Cerebellar nuclear complex (tissue), 1 donor: ENCODE data around the gene FAM53B.

Source experiments
- DNase-seq, 2 experiments: peaks; one replicate each; lab custom pipeline; 2025; lab: John Stamatoyannopoulos, UW

Gene FAM53B

DNA sequence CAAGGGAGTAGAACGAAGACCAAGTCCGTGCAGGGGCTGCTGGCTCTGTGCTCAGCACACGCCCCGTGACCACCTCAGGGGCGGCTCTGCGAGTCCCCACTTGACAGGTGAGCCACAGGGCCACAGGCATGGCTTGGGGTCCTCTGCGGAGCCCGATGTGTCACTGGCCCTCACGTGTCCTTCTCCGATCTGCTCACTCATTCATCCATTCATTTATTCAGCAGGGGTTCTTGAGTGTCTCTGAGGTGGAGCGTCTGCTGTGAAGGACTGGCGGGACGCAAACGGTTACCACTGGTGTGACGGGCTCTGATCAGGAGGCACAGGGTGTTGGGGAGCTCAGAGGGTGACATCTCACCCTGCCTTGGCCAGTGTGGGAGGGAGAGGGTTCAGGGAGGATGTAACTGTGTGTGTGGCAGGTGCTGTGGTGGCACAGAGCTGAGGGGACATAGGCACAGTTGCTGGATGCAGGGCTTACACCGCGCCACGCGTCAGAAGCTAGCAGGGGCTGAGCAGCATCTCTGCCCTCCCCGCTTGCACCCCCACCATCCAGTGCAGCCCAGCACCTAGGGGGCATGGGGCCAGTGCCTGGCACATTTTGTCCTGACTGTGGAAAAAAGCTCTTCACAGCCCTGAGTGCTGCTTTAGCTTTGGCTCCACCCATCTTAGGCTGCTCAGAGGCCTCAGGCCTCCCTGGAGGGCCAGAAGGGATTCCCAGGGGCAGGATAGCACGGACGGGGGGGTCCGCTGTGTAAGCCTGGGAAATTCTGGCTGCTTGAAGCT, 165.8 kb downstream of the FAM53B start:
- no peak for DNase-seq

DNA sequence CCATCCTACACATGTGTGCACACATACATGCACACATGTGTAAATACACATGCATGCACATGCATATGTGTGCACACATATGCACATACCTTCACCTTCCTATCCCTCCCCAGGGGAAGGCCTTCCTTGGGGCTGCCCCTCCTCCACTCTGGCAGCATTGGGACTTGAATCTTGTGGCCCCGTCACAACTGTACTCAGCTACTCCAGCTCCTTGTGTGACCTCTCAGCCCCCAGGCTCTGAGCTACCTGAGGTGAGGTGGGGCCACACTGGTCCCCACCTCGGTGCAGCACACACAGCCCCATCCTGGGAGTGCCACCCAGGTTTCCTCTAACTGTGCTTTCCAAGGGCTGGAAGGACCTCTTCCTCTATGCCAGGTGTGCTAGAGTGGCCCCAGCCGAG, 166.5 kb downstream of the FAM53B start:
- no peak for DNase-seq

DNA sequence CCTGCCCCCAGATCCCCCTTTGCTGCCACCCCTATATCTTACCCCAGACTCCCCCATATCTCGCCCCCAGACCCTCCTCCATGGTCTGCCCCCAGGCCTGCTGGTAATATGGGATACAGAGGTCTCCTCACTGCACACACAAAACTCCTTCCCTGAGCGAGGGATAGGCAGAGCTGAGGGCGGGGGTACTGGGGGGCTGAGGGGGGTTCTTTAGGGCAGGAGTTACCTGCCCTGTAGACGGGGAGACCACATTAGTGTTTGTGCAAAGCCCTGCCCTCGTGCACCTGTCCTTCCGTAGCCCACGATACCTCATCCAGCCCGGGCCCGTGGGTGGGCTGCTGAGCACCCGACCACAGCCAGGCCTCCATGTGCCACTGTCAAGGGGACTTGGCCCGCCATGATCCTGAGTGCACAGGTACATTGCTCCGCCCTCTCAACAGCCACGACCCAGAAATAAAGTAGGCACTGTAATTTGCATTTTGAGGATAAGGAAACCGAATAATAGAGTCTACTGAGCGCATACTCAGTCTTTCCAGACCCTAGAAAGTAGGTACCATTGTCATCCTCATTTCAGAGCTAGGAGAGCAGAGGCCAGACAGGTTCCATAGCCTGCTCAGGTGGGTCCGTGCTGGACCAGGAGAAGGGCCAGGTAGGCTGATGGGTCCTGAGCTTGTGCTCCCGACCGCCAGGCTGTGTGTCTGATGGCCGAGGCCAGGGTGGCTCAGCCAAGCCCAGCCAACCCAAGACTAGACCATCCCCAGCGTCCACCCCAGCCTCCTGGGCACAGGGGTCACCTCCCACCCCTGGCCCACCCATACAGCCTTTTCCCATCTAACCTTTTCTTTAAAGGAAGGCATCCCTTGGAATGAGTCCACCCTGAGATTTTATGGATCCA, 167.4 kb downstream of the FAM53B start:
- no peak for DNase-seq

DNA sequence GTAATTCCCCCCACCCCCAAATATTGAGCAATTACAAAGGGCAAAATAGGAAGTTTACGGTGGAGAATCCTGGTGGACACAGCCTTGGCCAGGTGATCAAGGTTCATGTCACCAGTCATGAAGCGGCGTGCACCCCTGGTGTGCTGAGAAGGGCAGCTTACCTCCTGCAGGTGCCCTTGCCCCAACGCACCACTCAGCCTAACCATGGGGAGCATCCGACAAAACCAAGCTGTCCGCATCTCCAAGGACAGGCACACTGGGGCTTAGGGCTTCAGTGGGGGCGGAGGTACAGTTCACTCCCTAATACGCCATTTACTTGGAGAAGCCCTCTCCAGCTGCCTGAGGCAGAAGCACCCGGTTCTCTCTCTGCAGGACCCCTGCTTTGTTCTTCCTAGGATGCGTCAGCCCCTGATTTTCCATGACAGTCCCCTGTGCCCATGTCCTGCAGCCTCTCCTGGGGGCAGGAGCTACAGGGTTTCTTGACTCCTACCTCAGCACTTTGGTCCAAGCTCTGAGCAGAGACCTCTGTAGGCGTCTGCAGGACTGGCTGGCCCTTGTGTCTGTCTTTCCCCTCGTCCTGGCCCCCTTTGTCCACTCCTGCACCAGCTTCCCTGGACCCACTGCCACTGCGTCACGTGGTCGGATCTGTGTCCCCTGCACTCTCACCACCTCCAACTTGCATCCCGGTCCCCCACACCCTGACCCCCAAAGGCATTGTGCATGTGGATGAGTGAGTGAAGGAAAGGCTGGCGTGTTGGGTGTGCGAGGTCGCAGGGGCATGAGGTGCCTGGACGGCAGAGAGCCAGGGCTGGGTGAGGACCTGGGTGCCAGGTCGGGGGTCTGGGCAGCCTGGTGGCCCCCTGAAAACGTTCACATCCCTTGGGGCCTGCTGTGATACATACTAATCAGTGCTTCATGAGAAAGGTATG, 168.8 kb downstream of the FAM53B start:
- no peak for DNase-seq

DNA sequence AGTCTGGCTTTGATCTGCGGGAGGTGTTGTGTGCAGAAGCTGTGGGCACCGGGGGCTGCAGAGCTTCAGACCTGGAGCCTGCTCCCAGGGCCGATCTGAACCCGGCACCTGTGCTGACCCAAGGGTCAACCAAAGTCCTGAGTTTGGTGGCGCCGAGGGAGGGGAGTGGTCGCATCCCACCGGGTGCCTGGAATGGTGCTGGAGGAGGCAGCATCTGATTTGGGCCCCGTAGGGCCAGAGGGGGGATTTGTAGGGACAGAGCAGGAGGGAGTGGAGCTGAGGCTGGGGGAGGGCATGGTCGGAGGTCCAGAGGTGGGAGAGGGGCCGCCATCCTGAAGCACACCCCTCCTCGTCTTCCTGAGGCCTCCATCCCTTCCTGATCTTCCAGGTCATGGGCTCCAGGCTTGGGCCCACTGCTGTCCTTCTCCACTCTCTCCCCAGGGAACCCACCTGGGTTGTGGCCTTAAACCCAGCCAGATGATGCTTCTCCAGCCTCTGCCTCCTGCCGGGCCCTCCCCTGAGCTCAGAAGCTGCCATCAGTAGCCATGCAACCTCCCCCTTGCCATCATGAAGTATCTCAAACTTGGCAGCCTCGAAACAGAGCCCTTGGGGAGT, 169.6 kb downstream of the FAM53B start:
- DNase-seq, result no peak

DNA sequence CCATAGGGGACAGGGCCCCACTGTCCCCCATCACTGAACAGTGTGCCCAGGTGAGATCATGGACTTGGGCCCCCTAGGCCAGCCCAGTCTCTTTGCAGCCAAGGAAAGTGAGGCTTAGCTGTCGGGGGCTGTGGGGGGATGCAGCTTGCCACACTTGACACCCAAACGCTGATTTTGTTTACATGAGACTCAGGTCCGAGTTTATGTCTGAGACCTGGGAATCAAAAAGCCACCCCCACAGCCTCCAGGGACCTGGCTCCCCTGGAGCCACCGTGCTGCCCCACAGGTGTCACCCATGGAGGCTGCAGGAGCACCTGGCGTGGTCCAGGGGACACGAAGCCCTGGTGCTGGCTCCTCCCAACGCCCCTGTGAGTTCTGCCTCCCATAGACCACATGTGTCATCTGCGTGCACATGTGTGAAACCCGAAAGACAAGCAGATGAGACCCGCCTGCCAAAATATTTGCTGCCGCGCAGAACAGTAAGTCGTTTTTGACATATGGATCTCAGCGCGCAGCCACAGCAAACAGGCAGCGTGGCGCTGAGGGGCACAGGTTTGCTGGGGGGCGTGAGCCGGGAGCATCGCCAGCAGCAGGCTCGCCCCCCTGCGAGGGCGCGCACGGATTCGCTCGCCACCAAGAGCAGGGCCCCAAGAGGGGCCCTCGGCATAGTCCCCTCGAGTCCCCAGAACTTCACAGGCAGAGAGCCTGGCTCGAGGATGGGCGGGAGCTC, 170.3 kb downstream of the FAM53B start:
- DNase-seq, result no peak

DNA sequence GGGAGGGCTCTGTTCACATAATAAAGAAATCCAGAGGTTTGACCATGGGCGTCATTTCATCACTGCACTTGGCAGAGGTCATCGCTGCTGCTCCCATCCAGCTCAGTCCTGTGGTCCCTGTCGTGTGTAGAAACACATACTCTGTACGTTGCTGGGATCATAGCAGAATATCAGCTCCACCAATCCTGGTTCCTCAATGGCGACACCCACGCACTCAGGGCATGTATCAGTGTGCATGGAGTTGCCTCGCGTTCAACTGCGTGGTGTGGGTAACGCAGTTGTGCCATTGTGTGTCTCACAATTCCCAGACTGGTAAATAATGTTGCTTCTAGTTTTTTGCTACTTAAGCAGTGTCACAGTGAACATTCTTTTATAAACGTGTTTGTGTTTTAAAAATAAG, 171.4 kb downstream of the FAM53B start:
- no peak for DNase-seq

DNA sequence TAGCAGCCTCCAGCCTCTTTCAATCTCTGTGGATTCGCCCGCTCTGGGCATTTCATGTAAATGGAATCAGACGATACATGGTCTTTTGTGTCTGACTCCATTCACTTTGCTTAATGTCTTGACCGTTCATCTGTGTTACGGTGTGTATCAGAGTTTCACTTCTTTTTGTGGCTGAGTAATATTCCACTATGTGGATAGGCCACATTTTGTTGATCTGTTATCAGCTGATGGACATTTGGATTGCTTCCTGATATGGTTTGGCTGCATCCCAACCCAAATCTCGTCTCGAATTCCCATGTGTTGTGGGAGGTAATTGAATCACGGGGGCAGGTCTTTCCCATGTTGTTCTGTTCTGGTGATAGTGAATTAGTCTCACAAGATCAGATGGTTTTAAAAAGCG, 173.5 kb downstream of the FAM53B start:
- no peak for DNase-seq

DNA sequence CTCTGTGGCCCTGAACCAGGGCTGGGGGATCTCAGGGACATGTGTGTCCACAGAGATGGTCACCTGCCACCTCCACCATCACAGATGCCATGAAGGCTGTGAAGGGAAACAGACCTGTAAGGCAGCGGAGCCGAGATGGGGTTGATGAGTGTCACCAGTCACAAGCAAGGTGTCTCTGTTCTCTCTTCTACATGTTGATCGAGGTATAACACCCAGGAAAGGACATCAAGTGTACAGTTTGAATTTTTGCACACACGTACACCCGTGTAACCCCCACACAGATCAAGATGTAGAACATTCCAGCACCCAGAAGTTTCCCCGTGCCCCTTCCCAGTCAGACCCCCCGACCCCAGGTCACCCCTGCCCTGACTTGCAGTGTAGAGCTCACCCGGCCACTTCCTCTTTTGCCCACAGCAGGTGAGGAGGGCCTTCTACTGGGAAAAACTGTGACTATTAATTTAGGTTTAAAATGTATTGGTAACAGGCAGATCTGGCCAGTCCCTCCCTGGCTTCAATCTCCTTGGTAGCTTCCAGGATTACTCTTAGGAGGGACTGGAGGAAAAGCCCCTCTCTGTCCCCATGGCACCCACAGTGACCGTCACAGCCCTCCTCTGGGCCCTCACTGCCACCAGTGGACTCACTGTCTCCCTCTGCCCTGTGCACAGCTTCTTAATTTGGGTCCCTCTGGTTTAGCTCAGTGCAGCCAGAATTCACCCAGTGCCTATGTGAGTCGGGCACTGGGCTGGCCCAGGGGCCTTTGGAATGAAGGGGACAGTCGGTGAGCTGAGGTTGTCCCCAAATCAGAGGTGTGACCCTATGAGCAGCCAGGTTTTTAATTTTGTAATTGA, 174.3 kb downstream of the FAM53B start:
- no peak for DNase-seq
